Kidney (tissue), 14 donors: ENCODE results near the gene HIPK2. TPM values are rescaled to one million over a fixed set of nuclear protein-coding genes. Genes with fewer than 3 reads are reported as not detected.
"Not testable (repeated sequence)": the region's sequence is repeated elsewhere in the genome, so short reads cannot be mapped to it uniquely, and the experiment has no call there.

Experiments used
- DNase-seq, 5 donors: peaks; one replicate each; pipeline ENCODE4 v3.0.0-alpha.2; 2013 to 2020
- FAIRE-seq: peaks from 2 replicates; lab custom pipeline; 2012; peaks lifted over from hg19 to GRCh38; lab: Jason Lieb, UNC
- H3K27ac ChIP-seq, 2 donors: one replicate each; pipeline ENCODE4 v1.7.0; 2013; ENCODE audit warnings: low read depth in 2 of 2, low read length in 2 of 2, inconsistent platforms in 1 of 2
- H3K27me3 ChIP-seq: one replicate; pipeline ENCODE4 v1.7.1; 2013; ENCODE audit warnings: low read length, inconsistent platforms; ENCODE audit not compliant: control insufficient read depth, insufficient read depth
- H3K36me3 ChIP-seq, 3 donors: one replicate each; pipeline versions ENCODE4 v1.7.0 to v1.7.1; 2013; ENCODE audit warnings: low read length in 3 of 3, control low read depth in 1 of 3, inconsistent platforms in 1 of 3; ENCODE audit not compliant: insufficient read depth in 3 of 3, control insufficient read depth in 2 of 3
- H3K4me1 ChIP-seq, 3 donors: one replicate each; pipeline versions ENCODE4 v1.7.0 to v1.7.1; 2013; ENCODE audit warnings: low read length in 3 of 3, inconsistent platforms in 1 of 3, low read depth in 1 of 3; ENCODE audit not compliant: control insufficient read depth in 2 of 3, insufficient read depth in 2 of 3
- H3K4me3 ChIP-seq, 3 donors: one replicate each; pipeline versions ENCODE4 v1.7.0 to v1.8.1; 2013; ENCODE audit warnings: low read length in 3 of 3, control low read depth in 1 of 3, inconsistent platforms in 1 of 3
- H3K9ac ChIP-seq, 3 donors: one replicate each; pipeline versions ENCODE4 v1.7.0 to v1.7.1; 2013; ENCODE audit warnings: low read length in 3 of 3, control low read depth in 1 of 3, inconsistent platforms in 1 of 3
- H3K9me3 ChIP-seq, 3 donors: one replicate each; pipeline versions ENCODE4 v1.7.0 to v1.7.1; 2013; ENCODE audit warnings: low read length in 3 of 3, control low read depth in 1 of 3, inconsistent platforms in 1 of 3; ENCODE audit not compliant: control insufficient read depth in 2 of 3, insufficient read depth in 1 of 3
- CTCF ChIP-seq: IDR thresholded peaks from 3 replicates; pipeline ENCODE4 v1.5.1; 2012; ENCODE audit warnings: mild to moderate bottlenecking, moderate library complexity, borderline replicate concordance; ENCODE audit not compliant: insufficient read depth; ENCODE audit errors: extremely low read depth
- intact Hi-C: fragments of 100-400 bp; cut with DNase I; formaldehyde crosslinking; loops from one replicate; pipeline ENCODE4 v1.11.1; 2022
- polyA plus RNA-seq: library from polyadenylated mRNA; stranded (reverse); fragments of 350-450 nt; fragmentation: Illumina TruSeq; extraction: RNeasy Lipid Tissue Mini Kit (QIAGEN cat#74804); gene quantifications from one replicate; pipeline ENCODE4 v1.2.3, GENCODE V29; 2014; ENCODE audit warnings: low read depth, low replicate concordance; ENCODE audit not compliant: insufficient read depth
- total RNA-seq: library from RNA; stranded (reverse); fragmentation: NEBNext Ultra II Directional; extraction: Animal tissue kit (Norgen Biotek cat#: 25700); gene quantifications from one replicate; pipeline ENCODE4 v1.2.1, GENCODE V29; 2021
- donor health status: control.
- donor health status: control.
- donor health status: control.
- donor health status: control.
- donor health status: control.
- donor health status: DM: yes; HTN: yes; CAD: no.
- donor health status: Normal renal cell carcinoma (clear cell type).

Gene HIPK2
- total and polyA plus RNA-seq, 2 donors from 2014 or later, result 9.6 to 153 TPM

GRCh38 chr7:139560199-139560598 is 217.6 kb downstream of the HIPK2 start:
- H3K9me3 ChIP-seq, result no peaks in the 10 kb centered on the region
- no peak for FAIRE-seq
- no peaks in the 10 kb centered on the region for H3K4me1 ChIP-seq
- no peak overlapping the region for H3K4me3 ChIP-seq
- DNase-seq, result no peak
- no peak for TF ChIP-seq CTCF
- intact Hi-C loops, result no loop called here
- no peak overlapping the region for H3K27ac ChIP-seq
- H3K27me3 ChIP-seq, result no peaks in the 10 kb centered on the region
- no peaks in the 10 kb centered on the region for H3K36me3 ChIP-seq
- H3K9ac ChIP-seq, result no peak overlapping the region

GRCh38 chr7:139559364-139560105 is 218.3 kb downstream of the HIPK2 start:
- intact Hi-C loops, result no loop called here
- H3K36me3 ChIP-seq, result no peaks in the 10 kb centered on the region
- TF ChIP-seq CTCF, result no peak
- no peak overlapping the region for H3K9ac ChIP-seq
- H3K9me3 ChIP-seq, result no peaks in the 10 kb centered on the region
- DNase-seq (no peak), FAIRE-seq (no peak)
- H3K4me1 ChIP-seq, result no peaks in the 10 kb centered on the region
- H3K27ac ChIP-seq, result no peak overlapping the region
- H3K4me3 ChIP-seq, result no peak overlapping the region
- H3K27me3 ChIP-seq, result no peaks in the 10 kb centered on the region

GRCh38 chr7:139557857-139558581 is 219.8 kb downstream of the HIPK2 start:
- Histone ChIP-seq H3K9ac (no peak overlapping the region), H3K36me3 (no peaks in the 10 kb centered on the region), H3K27me3 (no peaks in the 10 kb centered on the region), H3K9me3 (no peaks in the 10 kb centered on the region), H3K27ac (no peak overlapping the region), H3K4me1 (no peaks in the 10 kb centered on the region), H3K4me3 (no peak overlapping the region)
- intact Hi-C loops, result no loop called here
- DNase-seq (peak in 1 of 5 donors; percentile 15), FAIRE-seq (no peak)
- no peak for TF ChIP-seq CTCF

- H3K4me1 ChIP-seq, H3K9ac ChIP-seq, intact Hi-C loops, H3K27me3 ChIP-seq, FAIRE-seq, H3K4me3 ChIP-seq, H3K36me3 ChIP-seq, DNase-seq, H3K9me3 ChIP-seq, H3K27ac ChIP-seq: not testable (repeated sequence)
Observed at GRCh38 chr7:139553991-139554700, 223.7 kb downstream of the HIPK2 start.
